Measurements from ENCODE around the gene FASN.

FASN gene

GRCh38 chr17:82117139-82118090 lies 19.4 kb upstream of the FASN start:
- DNase-seq (ENCODE audit: low spot score), result no peak

GRCh38 chr17:82116246-82116645 lies 18.2 kb upstream of the FASN start:
- no peak for DNase-seq (ENCODE audit: low spot score)

- DNase-seq (ENCODE audit: low spot score), result no peak
Observed at GRCh38 chr17:82114872-82115271, 16.8 kb upstream of the FASN start.

GRCh38 chr17:82114447-82114846 lies 16.4 kb upstream of the FASN start:
- DNase-seq (ENCODE audit: low spot score), result no peak

GRCh38 chr17:82113941-82114340 lies 15.9 kb upstream of the FASN start:
- DNase-seq (ENCODE audit: low spot score), result no peak

- no peak for DNase-seq (ENCODE audit: low spot score)
Observed at GRCh38 chr17:82113422-82113821, 15.4 kb upstream of the FASN start.

- no peak for DNase-seq (ENCODE audit: low spot score)
Observed at GRCh38 chr17:82112914-82113311, 14.9 kb upstream of the FASN start.

- no peak for DNase-seq (ENCODE audit: low spot score)
Observed at GRCh38 chr17:82112181-82112913, 14.3 kb upstream of the FASN start.

- no peak for DNase-seq (ENCODE audit: low spot score)
Observed at GRCh38 chr17:82110298-82110697, 12.3 kb upstream of the FASN start.

GRCh38 chr17:82108961-82109475 lies 11.0 kb upstream of the FASN start:
- no peak for DNase-seq (ENCODE audit: low spot score)

- DNase-seq (ENCODE audit: low spot score), result no peak
Observed at GRCh38 chr17:82108496-82108945, 10.5 kb upstream of the FASN start.

GRCh38 chr17:82108038-82108437 lies 10.0 kb upstream of the FASN start:
- DNase-seq (ENCODE audit: low spot score), result no peak

- no peak for DNase-seq (ENCODE audit: low spot score)
Observed at GRCh38 chr17:82107341-82107860, 9.4 kb upstream of the FASN start.

GRCh38 chr17:82106688-82107305 lies 8.8 kb upstream of the FASN start:
- DNase-seq (ENCODE audit: low spot score), result no peak

- DNase-seq (ENCODE audit: low spot score), result peak; percentile 64
Observed at GRCh38 chr17:82105882-82106687, 8.0 kb upstream of the FASN start.

- DNase-seq (ENCODE audit: low spot score), result no peak
Observed at GRCh38 chr17:82105417-82105881, 7.4 kb upstream of the FASN start.

GRCh38 chr17:82104797-82105416 lies 6.9 kb upstream of the FASN start:
- no peak for DNase-seq (ENCODE audit: low spot score)

GRCh38 chr17:82103553-82104451 lies 5.8 kb upstream of the FASN start:
- no peak for DNase-seq (ENCODE audit: low spot score)

Measured in CD4-positive, alpha-beta T cell treated with Interleukin-15 for 4 hours (primary cell).